Measurements from ENCODE around the gene RNF182.
"Not testable (repeated sequence)": the region's sequence is repeated elsewhere in the genome, so short reads cannot be mapped to it uniquely, and the experiment has no call there.

Gene RNF182

GRCh38 chr6:14004258-14004657 lies 79.5 kb downstream of the RNF182 start:
- DNase-seq = no peak

GRCh38 chr6:14008809-14009208 lies 84.1 kb downstream of the RNF182 start:
- no peak for DNase-seq

GRCh38 chr6:14009431-14009830 lies 84.7 kb downstream of the RNF182 start:
- no peak for DNase-seq

- no peak for DNase-seq
These were observed 85.5 kb downstream of the RNF182 start for GRCh38 chr6:14010275-14010674.

- no peak for DNase-seq
These were observed 87.7 kb downstream of the RNF182 start for GRCh38 chr6:14012313-14013030.

- DNase-seq = no peak
These were observed 91.2 kb downstream of the RNF182 start for GRCh38 chr6:14015964-14016363.

GRCh38 chr6:14016432-14016831 lies 91.7 kb downstream of the RNF182 start:
- no peak for DNase-seq

- DNase-seq = no peak
These were observed 92.3 kb downstream of the RNF182 start for GRCh38 chr6:14016935-14017625.

- DNase-seq = no peak
These were observed 93.1 kb downstream of the RNF182 start for GRCh38 chr6:14017626-14018475.

- not testable (repeated sequence) for DNase-seq
These were observed 93.8 kb downstream of the RNF182 start for GRCh38 chr6:14018559-14018958.

- no peak for DNase-seq
These were observed 95.8 kb downstream of the RNF182 start for GRCh38 chr6:14020551-14020950.

GRCh38 chr6:14021449-14021848 lies 96.7 kb downstream of the RNF182 start:
- no peak for DNase-seq

- DNase-seq = no peak
These were observed 97.9 kb downstream of the RNF182 start for GRCh38 chr6:14022673-14023072.

GRCh38 chr6:14023855-14024254 lies 99.1 kb downstream of the RNF182 start:
- DNase-seq = no peak

- DNase-seq = no peak
These were observed 100.4 kb downstream of the RNF182 start for GRCh38 chr6:14025160-14025559.

- DNase-seq = no peak
These were observed 102.2 kb downstream of the RNF182 start for GRCh38 chr6:14026831-14027539.

GRCh38 chr6:14028631-14029030 lies 103.9 kb downstream of the RNF182 start:
- DNase-seq = no peak

- DNase-seq = no peak
These were observed 104.9 kb downstream of the RNF182 start for GRCh38 chr6:14029605-14030004.
